Measurements from ENCODE around the gene SEC63.
"Not testable (repeated sequence)": the region's sequence is repeated elsewhere in the genome, so short reads cannot be mapped to it uniquely, and the experiment has no call there.

Gene SEC63

DNA sequence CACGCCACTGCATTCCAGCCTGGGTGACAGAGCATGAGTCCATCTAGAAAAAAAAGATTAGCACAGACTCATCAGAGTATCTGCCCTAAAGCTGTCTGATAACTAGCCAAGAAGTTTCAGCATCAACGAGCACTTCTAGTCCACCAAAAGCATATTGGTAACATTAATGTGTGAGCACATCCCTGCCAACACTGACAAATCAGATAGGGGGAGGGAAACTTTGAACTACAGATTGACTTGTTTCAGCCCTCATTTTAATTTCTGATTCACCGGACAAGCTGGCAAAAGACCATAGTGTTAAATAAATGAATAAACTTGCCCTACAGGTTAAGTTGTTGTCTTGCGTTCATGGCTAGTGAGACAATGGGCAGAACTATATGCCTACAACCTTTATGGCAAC is 7.7 kb upstream of the SEC63 start:
- H3K4me1 ChIP-seq (ENCODE audit: low read length): peaks cover 16% of the 10 kb centered on the region
- no peaks in the 10 kb centered on the region for H3K9me3 ChIP-seq (ENCODE audit: insufficient read depth, low read length)
- H3K4me3 ChIP-seq (ENCODE audit: low read length): no peak overlapping the region
- no peak overlapping the region for H3K9ac ChIP-seq (ENCODE audit: low read length)
- H3K36me3 ChIP-seq (replicated peaks; ENCODE audit: low read depth, low read length): no peaks in the 10 kb centered on the region
- H4K20me1 ChIP-seq (ENCODE audit: insufficient read depth, low read length): no peaks in the 10 kb centered on the region
- H2AFZ ChIP-seq (ENCODE audit: low read depth, low read length): no peak overlapping the region
- no peak overlapping the region for H3K4me2 ChIP-seq (ENCODE audit: low read length)
- TF ChIP-seq, protein P1, sequence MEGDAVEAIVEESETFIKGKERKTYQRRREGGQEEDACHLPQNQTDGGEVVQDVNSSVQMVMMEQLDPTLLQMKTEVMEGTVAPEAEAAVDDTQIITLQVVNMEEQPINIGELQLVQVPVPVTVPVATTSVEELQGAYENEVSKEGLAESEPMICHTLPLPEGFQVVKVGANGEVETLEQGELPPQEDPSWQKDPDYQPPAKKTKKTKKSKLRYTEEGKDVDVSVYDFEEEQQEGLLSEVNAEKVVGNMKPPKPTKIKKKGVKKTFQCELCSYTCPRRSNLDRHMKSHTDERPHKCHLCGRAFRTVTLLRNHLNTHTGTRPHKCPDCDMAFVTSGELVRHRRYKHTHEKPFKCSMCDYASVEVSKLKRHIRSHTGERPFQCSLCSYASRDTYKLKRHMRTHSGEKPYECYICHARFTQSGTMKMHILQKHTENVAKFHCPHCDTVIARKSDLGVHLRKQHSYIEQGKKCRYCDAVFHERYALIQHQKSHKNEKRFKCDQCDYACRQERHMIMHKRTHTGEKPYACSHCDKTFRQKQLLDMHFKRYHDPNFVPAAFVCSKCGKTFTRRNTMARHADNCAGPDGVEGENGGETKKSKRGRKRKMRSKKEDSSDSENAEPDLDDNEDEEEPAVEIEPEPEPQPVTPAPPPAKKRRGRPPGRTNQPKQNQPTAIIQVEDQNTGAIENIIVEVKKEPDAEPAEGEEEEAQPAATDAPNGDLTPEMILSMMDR (IDR thresholded peaks at IDR 0.05; ENCODE audit: low read depth, low read length): no peak
- TF ChIP-seq EZH2phosphoT487 (IDR thresholded peaks at IDR 0.05; ENCODE audit: low read depth): no peak
- no peaks in the 10 kb centered on the region for H3K79me2 ChIP-seq (ENCODE audit: low read length)
- H3K27me3 ChIP-seq (ENCODE audit: low read depth, low read length): no peaks in the 10 kb centered on the region
- no peak overlapping the region for H3K27ac ChIP-seq (ENCODE audit: low read length)

DNA sequence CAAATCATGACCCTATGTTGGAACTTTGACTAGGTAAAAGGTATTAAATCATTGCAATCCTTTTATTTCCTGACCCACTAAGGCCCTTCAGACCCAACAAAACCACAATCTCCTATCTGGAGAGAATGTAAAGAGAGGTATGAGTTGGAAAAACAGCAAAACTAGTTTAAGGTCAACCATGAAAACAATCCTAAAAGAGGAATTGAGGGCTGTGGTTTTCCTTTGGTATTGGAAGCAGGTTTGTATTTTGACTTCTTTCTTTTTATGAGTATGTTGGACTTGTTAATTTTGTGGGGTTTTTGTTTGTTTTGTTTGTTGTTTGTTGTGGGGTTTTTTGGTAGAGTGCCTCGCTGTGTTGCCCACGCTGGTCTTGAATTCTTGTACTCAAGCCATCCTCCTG is 4.7 kb upstream of the SEC63 start:
- Histone ChIP-seq H3K36me3 (replicated peaks; ENCODE audit: low read depth, low read length) (no peaks in the 10 kb centered on the region), H3K79me2 (ENCODE audit: low read length) (peaks cover 2% of the 10 kb centered on the region; the same call in 1 of the 2 replicates), H3K4me2 (ENCODE audit: low read length) (no peak overlapping the region), H3K9ac (ENCODE audit: low read length) (no peak overlapping the region), H3K4me3 (ENCODE audit: low read length) (no peak overlapping the region), H4K20me1 (ENCODE audit: insufficient read depth, low read length) (no peaks in the 10 kb centered on the region), H3K27me3 (ENCODE audit: low read depth, low read length) (no peaks in the 10 kb centered on the region), H3K9me3 (ENCODE audit: insufficient read depth, low read length) (no peaks in the 10 kb centered on the region), H2AFZ (ENCODE audit: low read depth, low read length) (no peak overlapping the region), H3K27ac (ENCODE audit: low read length) (no peak overlapping the region), H3K4me1 (ENCODE audit: low read length) (peaks cover 16% of the 10 kb centered on the region)
- TF ChIP-seq, protein P1 (IDR thresholded peaks at IDR 0.05; ENCODE audit: low read depth, low read length): no peak
- no peak for TF ChIP-seq EZH2phosphoT487 (IDR thresholded peaks at IDR 0.05; ENCODE audit: low read depth)

- Histone ChIP-seq H3K27me3 (ENCODE audit: low read depth, low read length) (no peaks in the 10 kb centered on the region), H3K9me3 (ENCODE audit: insufficient read depth, low read length) (no peaks in the 10 kb centered on the region), H4K20me1 (ENCODE audit: insufficient read depth, low read length) (peaks cover 11% of the 10 kb centered on the region), H3K4me2 (ENCODE audit: low read length) (no peak overlapping the region), H3K4me3 (ENCODE audit: low read length) (no peak overlapping the region), H3K79me2 (ENCODE audit: low read length) (peaks cover 35% of the 10 kb centered on the region), H3K4me1 (ENCODE audit: low read length) (peaks cover 13% of the 10 kb centered on the region), H3K27ac (ENCODE audit: low read length) (no peak overlapping the region), H3K36me3 (replicated peaks; ENCODE audit: low read depth, low read length) (peaks cover 8% of the 10 kb centered on the region), H2AFZ (ENCODE audit: low read depth, low read length) (no peak overlapping the region), H3K9ac (ENCODE audit: low read length) (no peak overlapping the region)
- TF ChIP-seq, protein P1 (IDR thresholded peaks at IDR 0.05; ENCODE audit: low read depth, low read length): no peak
- TF ChIP-seq EZH2phosphoT487 (IDR thresholded peaks at IDR 0.05; ENCODE audit: low read depth): no peak
Observed at GRCh38 chr6:107959392-107959791, 1.4 kb upstream of the SEC63 start.

GRCh38 chr6:107958689-107959362 is 818 bp upstream of the SEC63 start:
- H3K36me3 ChIP-seq (replicated peaks; ENCODE audit: low read depth, low read length); H3K27me3 ChIP-seq (ENCODE audit: low read depth, low read length); H3K4me1 ChIP-seq (ENCODE audit: low read length); H3K9me3 ChIP-seq (ENCODE audit: insufficient read depth, low read length); H3K27ac ChIP-seq (ENCODE audit: low read length): not testable (repeated sequence)
- peaks cover 37% of the 10 kb centered on the region for H3K79me2 ChIP-seq (ENCODE audit: low read length)
- peaks cover 11% of the 10 kb centered on the region for H4K20me1 ChIP-seq (ENCODE audit: insufficient read depth, low read length)
- H2AFZ ChIP-seq (ENCODE audit: low read depth, low read length): peak overlapping the region; percentile 79
- peak overlapping the region; percentile 66 for H3K4me2 ChIP-seq (ENCODE audit: low read length)
- peak overlapping the region; percentile 64 for H3K9ac ChIP-seq (ENCODE audit: low read length)
- peak overlapping the region; percentile 92 for H3K4me3 ChIP-seq (ENCODE audit: low read length)

All from OCI-LY3 (cell line).